ENCODE results near the gene FOXA1.

DNA sequence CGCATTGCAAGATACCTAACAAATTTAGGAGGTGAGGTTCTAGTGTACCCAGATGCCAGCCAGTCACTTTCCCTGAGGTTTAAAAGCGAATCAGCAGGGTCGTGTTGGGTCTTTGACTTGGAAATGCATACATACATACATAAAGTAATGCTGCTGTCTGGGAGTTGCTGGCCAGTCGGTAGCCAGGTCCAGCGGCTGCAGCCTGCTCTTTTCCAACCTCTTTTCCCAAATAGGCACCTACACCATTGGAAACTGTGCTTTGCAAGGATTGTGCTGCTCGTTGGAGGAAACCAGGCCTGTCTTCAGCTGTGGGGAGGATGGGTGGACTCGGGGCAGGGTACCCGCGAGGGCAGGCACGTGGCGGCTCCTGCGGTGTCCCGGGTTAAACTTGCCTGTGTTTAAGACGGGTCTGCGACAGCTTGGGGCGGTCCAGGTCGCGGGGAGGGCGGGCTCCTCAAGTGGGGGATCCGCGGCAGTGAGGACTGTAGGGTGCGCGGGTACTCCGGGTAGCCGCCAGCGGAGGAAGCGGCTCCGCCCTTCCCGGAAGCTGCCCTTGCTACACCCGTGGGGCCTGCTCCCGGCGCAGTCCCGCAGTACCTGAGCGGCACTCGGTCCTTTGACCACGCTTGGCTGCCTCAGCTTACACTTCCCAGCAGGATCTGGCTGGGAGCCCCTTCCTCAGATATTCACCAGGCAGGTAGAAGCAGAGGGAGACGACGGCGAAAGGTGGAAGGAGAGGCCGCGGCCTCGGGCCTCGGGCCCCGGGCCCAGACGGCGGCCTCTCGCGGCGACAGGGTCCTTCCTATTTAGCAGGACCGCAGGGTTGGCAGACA is 3.1 kb upstream of the FOXA1 start:
- TF ChIP-seq TAF1 (IDR thresholded peaks at IDR 0.05; ENCODE audit: low read depth, low read length) (no peak), NRF1 (IDR thresholded peaks at IDR 0.05; ENCODE audit: low read depth, low read length) (no peak), TBP (IDR thresholded peaks at IDR 0.05; ENCODE audit: low read depth, low read length) (no peak), RFX5 (IDR thresholded peaks at IDR 0.05; ENCODE audit: borderline replicate concordance, low read depth, low read length) (no peak), POLR2A (IDR thresholded peaks at IDR 0.05; ENCODE audit: control extremely low read depth in 1 of 2, low read depth in 2 of 2, low read length in 2 of 2) (no peak), FOSL1 (IDR thresholded peaks at IDR 0.05; ENCODE audit: insufficient read depth, low read depth, low read length) (no peak), CEBPB (IDR thresholded peaks at IDR 0.05; ENCODE audit: low read depth, low read length) (no peak), POLR2AphosphoS5 (IDR thresholded peaks at IDR 0.05; ENCODE audit: low read depth, low read length) (no peak), CBX8 (IDR thresholded peaks at IDR 0.05; ENCODE audit: borderline replicate concordance, low read depth, low read length) (no peak)
- TF ChIP-seq, protein P1, sequence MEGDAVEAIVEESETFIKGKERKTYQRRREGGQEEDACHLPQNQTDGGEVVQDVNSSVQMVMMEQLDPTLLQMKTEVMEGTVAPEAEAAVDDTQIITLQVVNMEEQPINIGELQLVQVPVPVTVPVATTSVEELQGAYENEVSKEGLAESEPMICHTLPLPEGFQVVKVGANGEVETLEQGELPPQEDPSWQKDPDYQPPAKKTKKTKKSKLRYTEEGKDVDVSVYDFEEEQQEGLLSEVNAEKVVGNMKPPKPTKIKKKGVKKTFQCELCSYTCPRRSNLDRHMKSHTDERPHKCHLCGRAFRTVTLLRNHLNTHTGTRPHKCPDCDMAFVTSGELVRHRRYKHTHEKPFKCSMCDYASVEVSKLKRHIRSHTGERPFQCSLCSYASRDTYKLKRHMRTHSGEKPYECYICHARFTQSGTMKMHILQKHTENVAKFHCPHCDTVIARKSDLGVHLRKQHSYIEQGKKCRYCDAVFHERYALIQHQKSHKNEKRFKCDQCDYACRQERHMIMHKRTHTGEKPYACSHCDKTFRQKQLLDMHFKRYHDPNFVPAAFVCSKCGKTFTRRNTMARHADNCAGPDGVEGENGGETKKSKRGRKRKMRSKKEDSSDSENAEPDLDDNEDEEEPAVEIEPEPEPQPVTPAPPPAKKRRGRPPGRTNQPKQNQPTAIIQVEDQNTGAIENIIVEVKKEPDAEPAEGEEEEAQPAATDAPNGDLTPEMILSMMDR (IDR thresholded peaks at IDR 0.05; ENCODE audit: control extremely low read depth in 1 of 3, insufficient read depth in 1 of 3, low read depth in 1 of 3, low read length in 3 of 3): no peak
- TF ChIP-seq, protein P2, sequence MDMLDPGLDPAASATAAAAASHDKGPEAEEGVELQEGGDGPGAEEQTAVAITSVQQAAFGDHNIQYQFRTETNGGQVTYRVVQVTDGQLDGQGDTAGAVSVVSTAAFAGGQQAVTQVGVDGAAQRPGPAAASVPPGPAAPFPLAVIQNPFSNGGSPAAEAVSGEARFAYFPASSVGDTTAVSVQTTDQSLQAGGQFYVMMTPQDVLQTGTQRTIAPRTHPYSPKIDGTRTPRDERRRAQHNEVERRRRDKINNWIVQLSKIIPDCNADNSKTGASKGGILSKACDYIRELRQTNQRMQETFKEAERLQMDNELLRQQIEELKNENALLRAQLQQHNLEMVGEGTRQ (IDR thresholded peaks at IDR 0.05; ENCODE audit: low read length): no peak
